Bronchial epithelial cell (primary cell): ENCODE measurements around the gene HHEX. TPM values are rescaled to one million over a fixed set of nuclear protein-coding genes. Genes with fewer than 3 reads are reported as not detected.
"Not testable (repeated sequence)": the region's sequence is repeated elsewhere in the genome, so short reads cannot be mapped to it uniquely, and the experiment has no call there.

Source experiments
- DNase-seq: peaks from one replicate; pipeline ENCODE4 v3.0.0-alpha.2; 2010; ENCODE audit warnings: low read depth
- FAIRE-seq: peaks from 2 replicates; lab custom pipeline; 2011; peaks lifted over from hg19 to GRCh38; lab: Jason Lieb, UNC
- H3K27me3 ChIP-seq: 2 replicates; pipeline ENCODE4 v1.5.1; 2011; ENCODE audit warnings: low read length; ENCODE audit not compliant: control insufficient read depth, insufficient read depth
- H3K36me3 ChIP-seq: 2 replicates; pipeline ENCODE4 v1.5.1; 2011; ENCODE audit warnings: low read length; ENCODE audit not compliant: control insufficient read depth, insufficient read depth
- H3K4me3 ChIP-seq: 2 replicates; pipeline ENCODE4 v1.5.1; 2011; ENCODE audit warnings: mild to moderate bottlenecking, low read depth, low read length, control low read depth
- CTCF ChIP-seq: IDR thresholded peaks from 2 replicates; pipeline ENCODE4 v1.5.1; 2011; ENCODE audit warnings: mild to moderate bottlenecking, moderate library complexity, low read length, control low read depth, inconsistent platforms; ENCODE audit not compliant: insufficient read depth, severe bottlenecking
- total RNA-seq: library from RNA; depleted of rRNA; stranded (reverse); fragments of >200 nt; gene quantifications from 2 replicates; pipeline ENCODE4 v1.2.1, GENCODE V29; 2014

HHEX gene
- total RNA-seq, 1 donor from 2014 or later, result 0.26 TPM

- Histone ChIP-seq H3K36me3 (no peaks in the 10 kb centered on the region), H3K27me3 (peaks cover under 1% of the 10 kb centered on the region), H3K4me3 (no peak overlapping the region)
- TF ChIP-seq CTCF, result no peak
- no peak for FAIRE-seq
- no peak for DNase-seq
Measured at GRCh38 chr10:92734301-92734700, 44.5 kb downstream of the HHEX start.

- FAIRE-seq, result no peak
- no peak for TF ChIP-seq CTCF
- H3K27me3 ChIP-seq, result peaks cover 2% of the 10 kb centered on the region
- no peak for DNase-seq
- no peaks in the 10 kb centered on the region for H3K36me3 ChIP-seq
- H3K4me3 ChIP-seq, result no peak overlapping the region
Measured at GRCh38 chr10:92735938-92736337, 46.2 kb downstream of the HHEX start.

GRCh38 chr10:92737484-92737883 is 47.7 kb downstream of the HHEX start:
- no peaks in the 10 kb centered on the region for H3K36me3 ChIP-seq
- TF ChIP-seq CTCF, result no peak
- DNase-seq (no peak), FAIRE-seq (no peak)
- H3K4me3 ChIP-seq, result no peak overlapping the region
- peaks cover 2% of the 10 kb centered on the region for H3K27me3 ChIP-seq

- TF ChIP-seq CTCF, result no peak
- DNase-seq, result peak; percentile 27
- H3K4me3 ChIP-seq, result no peak overlapping the region
- no peaks in the 10 kb centered on the region for H3K36me3 ChIP-seq
- no peak for FAIRE-seq
- peaks cover 2% of the 10 kb centered on the region for H3K27me3 ChIP-seq
Measured at GRCh38 chr10:92740762-92741161, 51.0 kb downstream of the HHEX start.

GRCh38 chr10:92741741-92742140 is 52.0 kb downstream of the HHEX start:
- DNase-seq, H3K4me3 ChIP-seq, H3K36me3 ChIP-seq, H3K27me3 ChIP-seq, FAIRE-seq: not testable (repeated sequence)

GRCh38 chr10:92742331-92743228 is 52.8 kb downstream of the HHEX start:
- no peak overlapping the region for H3K4me3 ChIP-seq
- H3K36me3 ChIP-seq, result no peaks in the 10 kb centered on the region
- no peak for DNase-seq
- peaks cover 2% of the 10 kb centered on the region for H3K27me3 ChIP-seq
- FAIRE-seq, result no peak
- TF ChIP-seq CTCF, result no peak

Other genes starting within 250 kb of the HHEX start
- gene IDE, start 115.9 kb upstream of the HHEX start, total RNA-seq, result 15.3 and 23.3 TPM in 2 replicates
- 1.1 and 1.3 TPM in 2 replicates for gene KIF11, start 96.8 kb upstream of the HHEX start, total RNA-seq
- gene EXOC6, start 158.6 kb downstream of the HHEX start, total RNA-seq, result 9.3 and 12.4 TPM in 2 replicates